Uterus (tissue), 4 donors: Measurements from ENCODE around the gene IGHMBP2. TPM values are rescaled to one million over a fixed set of nuclear protein-coding genes. Genes with fewer than 3 reads are reported as not detected.

Experiments
- DNase-seq, 2 donors: peaks; one replicate each; pipeline ENCODE4 v3.0.0-alpha.2; 2019 to 2020
- H3K27ac ChIP-seq, 2 donors: fragments of 200-600 bp; sonication (generic); 1 replicate in 1 of 2; 2 replicates in 1 of 2; pipeline ENCODE4 v1.5.1; 2016 to 2018
- H3K27me3 ChIP-seq, 2 donors: fragments of 200-600 bp; sonication (generic); one replicate each; pipeline ENCODE4 v1.5.1; 2018 to 2019; ENCODE audit warnings: control low read depth in 1 of 2
- H3K36me3 ChIP-seq, 2 donors: fragments of 200-600 bp; sonication (generic); one replicate each; pipeline ENCODE4 v1.5.1; 2019; ENCODE audit warnings: control low read depth in 1 of 2
- H3K4me1 ChIP-seq, 2 donors: fragments of 200-600 bp; sonication (generic); one replicate each; pipeline ENCODE4 v1.5.1; 2018 to 2019; ENCODE audit warnings: control low read depth in 1 of 2
- H3K4me3 ChIP-seq, 2 donors: fragments of 200-600 bp; sonication (generic); 1 replicate in 1 of 2; 2 replicates in 1 of 2; pipeline ENCODE4 v1.5.1; 2018 to 2019; ENCODE audit warnings: mild to moderate bottlenecking in 1 of 2
- H3K9me3 ChIP-seq, 2 donors: fragments of 200-600 bp; sonication (generic); one replicate each; pipeline ENCODE4 v1.5.1; 2019; ENCODE audit warnings: control low read depth in 1 of 2
- CTCF ChIP-seq, 4 experiments: fragments of 200-600 bp in 2 of 4; fragments of 450-650 bp in 2 of 4; sonication (generic) in 2 of 4; IDR thresholded peaks; one replicate each; pipeline ENCODE4 v1.5.1; 2016 to 2019; ENCODE audit warnings: antibody characterized with exemption in 4 of 4, mild to moderate bottlenecking in 2 of 4, moderate library complexity in 1 of 4
- POLR2A ChIP-seq, 2 donors: fragments of 450-650 bp; IDR thresholded peaks; one replicate each; pipeline ENCODE4 v1.6.1; 2016; ENCODE audit warnings: antibody characterized with exemption in 2 of 2, mild to moderate bottlenecking in 1 of 2, moderate library complexity in 1 of 2
- intact Hi-C: fragments of 100-400 bp; cut with DNase I; formaldehyde crosslinking; loops from one replicate; pipeline ENCODE4 v1.15.1; 2023; ENCODE audit warnings: low total_unique reads
- total RNA-seq, 4 donors: library from RNA; depleted of rRNA in 3 of 4; stranded (reverse); fragments of >200 nt in 3 of 4; gene quantifications; one replicate each; pipeline versions ENCODE4 v1.1.0 to v1.2.4, GENCODE V29; 2014 to 2023
- donor health status: DM: yes; HTN: yes; CAD: no.

Gene IGHMBP2
- total RNA-seq, 4 donors from 2014 or later, result 0.88 to 38.5 (median 19.9) TPM

GRCh38 chr11:68933605-68934320, 30.1 kb downstream of the IGHMBP2 start:
- no peaks in the 10 kb centered on the region for H3K9me3 ChIP-seq
- intact Hi-C loops, result no loop called here
- H3K4me3 ChIP-seq, result no peak overlapping the region
- peak overlapping the region; percentile 1 to 67 for H3K27ac ChIP-seq
- DNase-seq, result no peak
- H3K27me3 ChIP-seq, result no peaks in the 10 kb centered on the region
- no peak for TF ChIP-seq POLR2A (IDR thresholded peaks at IDR 0.05)
- no peaks in the 10 kb centered on the region for H3K36me3 ChIP-seq
- H3K4me1 ChIP-seq, result no peaks in the 10 kb centered on the region

DNA sequence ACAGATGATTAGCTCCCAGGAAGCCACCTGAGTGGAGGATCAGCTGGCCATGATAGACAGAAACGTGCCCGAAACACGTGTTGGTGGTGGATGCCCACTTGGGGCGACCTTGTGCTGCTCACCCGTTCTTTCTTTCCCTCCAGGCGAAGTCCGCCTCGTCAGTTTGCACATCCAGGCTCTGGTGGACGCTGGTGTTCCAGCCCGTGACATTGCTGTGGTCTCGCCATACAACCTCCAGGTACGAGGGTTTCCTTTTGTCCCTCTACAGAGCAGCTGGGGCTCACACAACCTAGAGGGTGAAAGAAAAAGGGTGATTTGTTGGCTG, 30.6 kb downstream of the IGHMBP2 start:
- no peaks in the 10 kb centered on the region for H3K36me3 ChIP-seq
- peak overlapping the region in 1 of 2 donors; percentile 67 for H3K27ac ChIP-seq
- intact Hi-C loops, result no loop called here
- no peaks in the 10 kb centered on the region for H3K9me3 ChIP-seq
- TF ChIP-seq POLR2A (IDR thresholded peaks at IDR 0.05), result no peak
- TF ChIP-seq CTCF (IDR thresholded peaks at IDR 0.05), result no peak
- DNase-seq, result no peak
- no peaks in the 10 kb centered on the region for H3K4me1 ChIP-seq
- H3K4me3 ChIP-seq, result no peak overlapping the region
- H3K27me3 ChIP-seq, result no peaks in the 10 kb centered on the region

DNA sequence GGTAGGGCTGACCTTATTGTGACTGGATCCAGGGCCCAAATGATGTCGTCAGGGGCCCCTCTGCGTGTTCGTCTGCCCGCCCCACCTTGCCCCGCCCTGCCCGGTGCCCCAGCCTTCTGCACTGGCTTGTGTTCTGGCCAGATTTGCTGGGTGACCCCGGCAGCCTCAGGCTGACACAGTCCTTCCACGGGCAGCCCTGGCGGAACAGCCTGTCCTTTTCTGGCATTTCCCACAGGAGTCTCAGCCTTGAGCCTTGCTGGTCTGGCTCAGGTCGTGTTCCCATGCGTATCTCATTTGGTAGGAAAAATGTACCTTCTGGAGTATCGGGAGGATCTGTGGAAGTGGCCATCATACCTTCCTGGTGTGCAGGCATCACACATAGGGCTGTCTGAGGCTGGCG, 31.0 kb downstream of the IGHMBP2 start:
- Histone ChIP-seq H3K4me1 (no peaks in the 10 kb centered on the region), H3K4me3 (no peak overlapping the region), H3K36me3 (no peaks in the 10 kb centered on the region), H3K9me3 (no peaks in the 10 kb centered on the region), H3K27ac (peak overlapping the region in 1 of 2 donors; percentile 67), H3K27me3 (no peaks in the 10 kb centered on the region)
- intact Hi-C loops, result no loop called here
- TF ChIP-seq POLR2A (IDR thresholded peaks at IDR 0.05), result no peak
- no peak for TF ChIP-seq CTCF (IDR thresholded peaks at IDR 0.05)
- DNase-seq, result no peak

DNA sequence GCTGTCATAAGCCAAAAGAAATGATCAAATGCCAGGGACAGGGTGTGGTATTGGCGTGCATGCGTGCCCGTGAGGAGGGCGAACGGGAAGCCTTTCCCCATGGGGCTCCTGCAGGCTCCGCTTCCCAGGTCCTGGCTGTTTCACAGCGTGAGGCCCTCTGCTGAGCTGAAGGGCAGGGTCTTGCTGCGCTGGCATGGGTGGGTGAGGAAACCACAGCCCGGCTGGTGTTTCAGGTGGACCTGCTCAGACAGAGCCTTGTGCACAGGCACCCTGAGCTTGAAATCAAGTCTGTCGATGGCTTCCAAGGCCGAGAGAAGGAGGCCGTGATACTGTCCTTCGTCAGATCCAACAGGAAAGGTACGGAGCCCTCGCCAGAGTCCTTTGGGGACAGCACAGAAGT, 31.4 kb downstream of the IGHMBP2 start:
- TF ChIP-seq POLR2A (IDR thresholded peaks at IDR 0.05), result no peak
- no peak for TF ChIP-seq CTCF (IDR thresholded peaks at IDR 0.05)
- Histone ChIP-seq H3K36me3 (no peaks in the 10 kb centered on the region), H3K27ac (no peak overlapping the region), H3K4me1 (no peaks in the 10 kb centered on the region), H3K4me3 (no peak overlapping the region), H3K27me3 (no peaks in the 10 kb centered on the region), H3K9me3 (no peaks in the 10 kb centered on the region)
- no peak for DNase-seq
- intact Hi-C loops, result no loop called here

DNA sequence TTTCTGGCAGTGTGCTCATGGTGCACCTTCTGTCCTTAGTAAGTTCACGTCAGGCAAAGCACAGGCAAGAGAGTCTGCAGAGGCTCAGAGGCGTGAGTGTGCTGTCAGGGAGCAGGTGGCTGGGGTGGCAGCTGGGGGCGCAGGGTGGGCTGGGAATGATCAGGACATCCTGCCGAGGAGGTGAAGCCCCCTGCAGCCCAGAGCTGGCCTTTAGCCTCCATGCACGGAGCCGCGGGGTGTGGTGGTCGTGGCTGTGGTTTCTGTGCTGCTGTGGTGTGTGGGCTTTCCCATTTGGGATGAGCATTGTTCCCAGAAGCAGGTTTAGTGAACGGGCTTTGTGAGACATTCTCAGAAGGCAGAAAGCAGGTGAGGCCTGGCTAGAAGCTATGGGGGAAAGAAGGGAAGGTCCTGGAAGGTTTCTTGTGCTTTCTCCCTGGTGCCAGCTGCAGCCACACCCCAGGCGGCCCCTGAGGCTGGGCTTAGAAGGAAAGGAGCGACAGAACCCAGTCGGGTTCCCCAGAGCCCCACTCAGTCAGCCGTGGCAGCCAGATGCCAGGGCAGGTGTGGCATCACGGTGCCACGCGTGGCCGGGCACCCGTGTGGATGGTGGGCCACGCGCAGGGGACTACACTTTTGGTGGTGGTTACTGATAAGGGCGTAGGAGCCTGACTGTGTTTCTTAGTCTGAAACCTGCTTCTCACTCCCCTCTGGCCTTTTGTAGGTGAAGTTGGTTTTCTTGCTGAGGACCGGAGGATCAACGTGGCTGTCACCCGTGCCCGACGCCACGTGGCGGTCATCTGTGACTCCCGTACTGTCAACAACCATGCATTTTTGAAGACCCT, 32.0 kb downstream of the IGHMBP2 start:
- no peak for DNase-seq
- Histone ChIP-seq H3K27ac (no peak overlapping the region), H3K9me3 (no peaks in the 10 kb centered on the region), H3K36me3 (no peaks in the 10 kb centered on the region), H3K4me1 (no peaks in the 10 kb centered on the region), H3K4me3 (no peak overlapping the region), H3K27me3 (no peaks in the 10 kb centered on the region)
- intact Hi-C loops, result no loop called here
- TF ChIP-seq POLR2A (IDR thresholded peaks at IDR 0.05) (no peak), CTCF (IDR thresholded peaks at IDR 0.05) (no peak)
